Measurements from ENCODE around the gene DSC1. TPM values are rescaled to one million over a fixed set of nuclear protein-coding genes. Genes with fewer than 3 reads are reported as not detected.

The DSC1 gene
- total RNA-seq, 1 experiment from 2014 or later: not detected

DNA sequence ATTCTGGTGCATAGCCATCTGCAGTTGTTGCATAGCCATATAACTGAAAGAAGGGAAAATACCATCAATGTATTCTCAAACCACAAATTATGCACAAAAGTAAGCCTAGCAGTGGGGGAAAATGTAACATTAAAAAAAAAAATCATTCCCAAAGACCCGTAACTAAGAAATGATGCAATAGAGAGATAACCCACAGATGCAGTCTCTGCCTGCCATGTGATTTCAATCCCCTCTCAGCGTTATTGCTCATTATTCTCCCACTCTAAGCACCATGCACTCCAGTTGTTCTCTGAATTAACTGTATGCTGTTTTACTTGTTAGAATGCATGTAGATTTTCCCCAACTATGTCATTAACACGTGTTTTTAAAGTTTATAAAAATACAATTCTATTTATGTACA is 14.1 kb downstream of the DSC1 start (continued):
- TF ChIP-seq, protein P1, sequence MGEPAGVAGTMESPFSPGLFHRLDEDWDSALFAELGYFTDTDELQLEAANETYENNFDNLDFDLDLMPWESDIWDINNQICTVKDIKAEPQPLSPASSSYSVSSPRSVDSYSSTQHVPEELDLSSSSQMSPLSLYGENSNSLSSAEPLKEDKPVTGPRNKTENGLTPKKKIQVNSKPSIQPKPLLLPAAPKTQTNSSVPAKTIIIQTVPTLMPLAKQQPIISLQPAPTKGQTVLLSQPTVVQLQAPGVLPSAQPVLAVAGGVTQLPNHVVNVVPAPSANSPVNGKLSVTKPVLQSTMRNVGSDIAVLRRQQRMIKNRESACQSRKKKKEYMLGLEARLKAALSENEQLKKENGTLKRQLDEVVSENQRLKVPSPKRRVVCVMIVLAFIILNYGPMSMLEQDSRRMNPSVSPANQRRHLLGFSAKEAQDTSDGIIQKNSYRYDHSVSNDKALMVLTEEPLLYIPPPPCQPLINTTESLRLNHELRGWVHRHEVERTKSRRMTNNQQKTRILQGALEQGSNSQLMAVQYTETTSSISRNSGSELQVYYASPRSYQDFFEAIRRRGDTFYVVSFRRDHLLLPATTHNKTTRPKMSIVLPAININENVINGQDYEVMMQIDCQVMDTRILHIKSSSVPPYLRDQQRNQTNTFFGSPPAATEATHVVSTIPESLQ (CRISPR knock-in tag; IDR thresholded peaks at IDR 0.05): no peak
- TF ChIP-seq ZNF263 (CRISPR knock-in tag; IDR thresholded peaks at IDR 0.05; ENCODE audit: low read depth): no peak
- TF ChIP-seq, protein P2, sequence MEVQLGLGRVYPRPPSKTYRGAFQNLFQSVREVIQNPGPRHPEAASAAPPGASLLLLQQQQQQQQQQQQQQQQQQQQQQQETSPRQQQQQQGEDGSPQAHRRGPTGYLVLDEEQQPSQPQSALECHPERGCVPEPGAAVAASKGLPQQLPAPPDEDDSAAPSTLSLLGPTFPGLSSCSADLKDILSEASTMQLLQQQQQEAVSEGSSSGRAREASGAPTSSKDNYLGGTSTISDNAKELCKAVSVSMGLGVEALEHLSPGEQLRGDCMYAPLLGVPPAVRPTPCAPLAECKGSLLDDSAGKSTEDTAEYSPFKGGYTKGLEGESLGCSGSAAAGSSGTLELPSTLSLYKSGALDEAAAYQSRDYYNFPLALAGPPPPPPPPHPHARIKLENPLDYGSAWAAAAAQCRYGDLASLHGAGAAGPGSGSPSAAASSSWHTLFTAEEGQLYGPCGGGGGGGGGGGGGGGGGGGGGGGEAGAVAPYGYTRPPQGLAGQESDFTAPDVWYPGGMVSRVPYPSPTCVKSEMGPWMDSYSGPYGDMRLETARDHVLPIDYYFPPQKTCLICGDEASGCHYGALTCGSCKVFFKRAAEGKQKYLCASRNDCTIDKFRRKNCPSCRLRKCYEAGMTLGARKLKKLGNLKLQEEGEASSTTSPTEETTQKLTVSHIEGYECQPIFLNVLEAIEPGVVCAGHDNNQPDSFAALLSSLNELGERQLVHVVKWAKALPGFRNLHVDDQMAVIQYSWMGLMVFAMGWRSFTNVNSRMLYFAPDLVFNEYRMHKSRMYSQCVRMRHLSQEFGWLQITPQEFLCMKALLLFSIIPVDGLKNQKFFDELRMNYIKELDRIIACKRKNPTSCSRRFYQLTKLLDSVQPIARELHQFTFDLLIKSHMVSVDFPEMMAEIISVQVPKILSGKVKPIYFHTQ (CRISPR knock-in tag; IDR thresholded peaks at IDR 0.05): no peak

DNA sequence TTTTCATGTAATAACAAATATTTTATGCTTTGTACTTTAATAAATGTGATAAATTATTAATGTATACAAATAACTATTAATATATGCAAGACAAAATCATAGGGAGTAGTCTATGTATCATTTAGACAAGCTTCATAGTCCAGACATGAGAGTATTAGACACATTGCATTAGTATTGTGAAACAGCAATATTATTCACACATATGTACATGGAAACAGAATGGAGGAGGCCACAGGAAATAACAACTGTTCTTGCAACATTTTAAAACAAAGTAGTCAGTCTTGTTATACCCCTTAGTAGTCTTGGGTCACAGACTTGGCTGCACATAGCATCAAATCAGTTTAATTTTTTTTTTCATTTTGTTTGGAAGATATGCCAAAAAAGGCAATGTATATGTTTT is 15.8 kb downstream of the DSC1 start:
- no peaks in the 10 kb centered on the region for H3K27me3 Mint-ChIP-seq (ENCODE audit: low read depth)
- ATAC-seq: no peak
- CTCF ChIA-PET: no interaction called here

DNA sequence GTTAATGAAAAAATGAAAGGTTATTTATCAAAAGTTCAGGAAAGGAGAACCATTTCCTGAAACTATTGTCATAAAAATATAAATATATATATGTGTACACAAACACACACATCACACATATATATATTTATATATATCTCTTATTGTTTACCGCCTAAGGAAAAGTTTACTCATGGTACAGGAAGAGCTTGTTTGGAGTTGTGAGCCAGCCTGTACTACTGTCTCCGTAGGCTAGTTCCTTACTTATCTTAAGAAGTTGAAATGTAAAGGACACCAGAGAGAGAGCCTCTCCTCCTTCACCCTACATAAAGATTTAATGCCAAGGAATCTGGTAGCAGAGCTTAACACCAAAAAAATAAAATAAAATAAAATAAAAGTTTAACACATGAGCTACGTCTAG is 19.6 kb downstream of the DSC1 start:
- POLR2A ChIA-PET: no interaction called here
- no peak for DNase-seq (ENCODE audit: low spot score)
- TF ChIP-seq MXD4 (CRISPR knock-in tag; IDR thresholded peaks at IDR 0.05; ENCODE audit: borderline replicate concordance) (no peak), GRHL2 (CRISPR knock-in tag; IDR thresholded peaks at IDR 0.05; ENCODE audit: insufficient replicate concordance, severe bottlenecking) (no peak), ZNF396 (CRISPR knock-in tag; IDR thresholded peaks at IDR 0.05; ENCODE audit: borderline replicate concordance) (no peak), NFYB (CRISPR knock-in tag; conservative IDR thresholded peaks at IDR 0.05; ENCODE audit: low read depth) (no peak), ESRRA (CRISPR knock-in tag; IDR thresholded peaks at IDR 0.05; ENCODE audit: borderline replicate concordance) (no peak), ZNF423 (CRISPR knock-in tag; IDR thresholded peaks at IDR 0.05) (no peak)
- TF ChIP-seq, protein P3, sequence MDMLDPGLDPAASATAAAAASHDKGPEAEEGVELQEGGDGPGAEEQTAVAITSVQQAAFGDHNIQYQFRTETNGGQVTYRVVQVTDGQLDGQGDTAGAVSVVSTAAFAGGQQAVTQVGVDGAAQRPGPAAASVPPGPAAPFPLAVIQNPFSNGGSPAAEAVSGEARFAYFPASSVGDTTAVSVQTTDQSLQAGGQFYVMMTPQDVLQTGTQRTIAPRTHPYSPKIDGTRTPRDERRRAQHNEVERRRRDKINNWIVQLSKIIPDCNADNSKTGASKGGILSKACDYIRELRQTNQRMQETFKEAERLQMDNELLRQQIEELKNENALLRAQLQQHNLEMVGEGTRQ (CRISPR knock-in tag; IDR thresholded peaks at IDR 0.05): no peak
- TF ChIP-seq, protein P4, sequence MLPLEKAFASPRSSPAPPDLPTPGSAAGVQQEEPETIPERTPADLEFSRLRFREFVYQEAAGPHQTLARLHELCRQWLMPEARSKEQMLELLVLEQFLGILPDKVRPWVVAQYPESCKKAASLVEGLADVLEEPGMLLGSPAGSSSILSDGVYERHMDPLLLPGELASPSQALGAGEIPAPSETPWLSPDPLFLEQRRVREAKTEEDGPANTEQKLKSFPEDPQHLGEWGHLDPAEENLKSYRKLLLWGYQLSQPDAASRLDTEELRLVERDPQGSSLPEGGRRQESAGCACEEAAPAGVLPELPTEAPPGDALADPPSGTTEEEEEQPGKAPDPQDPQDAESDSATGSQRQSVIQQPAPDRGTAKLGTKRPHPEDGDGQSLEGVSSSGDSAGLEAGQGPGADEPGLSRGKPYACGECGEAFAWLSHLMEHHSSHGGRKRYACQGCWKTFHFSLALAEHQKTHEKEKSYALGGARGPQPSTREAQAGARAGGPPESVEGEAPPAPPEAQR (CRISPR knock-in tag; IDR thresholded peaks at IDR 0.05): no peak
- TF ChIP-seq, protein P5, sequence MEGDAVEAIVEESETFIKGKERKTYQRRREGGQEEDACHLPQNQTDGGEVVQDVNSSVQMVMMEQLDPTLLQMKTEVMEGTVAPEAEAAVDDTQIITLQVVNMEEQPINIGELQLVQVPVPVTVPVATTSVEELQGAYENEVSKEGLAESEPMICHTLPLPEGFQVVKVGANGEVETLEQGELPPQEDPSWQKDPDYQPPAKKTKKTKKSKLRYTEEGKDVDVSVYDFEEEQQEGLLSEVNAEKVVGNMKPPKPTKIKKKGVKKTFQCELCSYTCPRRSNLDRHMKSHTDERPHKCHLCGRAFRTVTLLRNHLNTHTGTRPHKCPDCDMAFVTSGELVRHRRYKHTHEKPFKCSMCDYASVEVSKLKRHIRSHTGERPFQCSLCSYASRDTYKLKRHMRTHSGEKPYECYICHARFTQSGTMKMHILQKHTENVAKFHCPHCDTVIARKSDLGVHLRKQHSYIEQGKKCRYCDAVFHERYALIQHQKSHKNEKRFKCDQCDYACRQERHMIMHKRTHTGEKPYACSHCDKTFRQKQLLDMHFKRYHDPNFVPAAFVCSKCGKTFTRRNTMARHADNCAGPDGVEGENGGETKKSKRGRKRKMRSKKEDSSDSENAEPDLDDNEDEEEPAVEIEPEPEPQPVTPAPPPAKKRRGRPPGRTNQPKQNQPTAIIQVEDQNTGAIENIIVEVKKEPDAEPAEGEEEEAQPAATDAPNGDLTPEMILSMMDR (IDR thresholded peaks at IDR 0.05): no peak

More for the DNA sequence above, 15.8 kb downstream of the DSC1 start:
- no peaks in the 10 kb centered on the region for H3K4me1 Mint-ChIP-seq
- POLR2A ChIA-PET: no interaction called here
- no peak for DNase-seq (ENCODE audit: low spot score)
- H3K4me3 Mint-ChIP-seq: no peak overlapping the region
- no peak for TF ChIP-seq ZBTB21 (CRISPR knock-in tag; IDR thresholded peaks at IDR 0.05; ENCODE audit: borderline replicate concordance)
- TF ChIP-seq, protein P6, sequence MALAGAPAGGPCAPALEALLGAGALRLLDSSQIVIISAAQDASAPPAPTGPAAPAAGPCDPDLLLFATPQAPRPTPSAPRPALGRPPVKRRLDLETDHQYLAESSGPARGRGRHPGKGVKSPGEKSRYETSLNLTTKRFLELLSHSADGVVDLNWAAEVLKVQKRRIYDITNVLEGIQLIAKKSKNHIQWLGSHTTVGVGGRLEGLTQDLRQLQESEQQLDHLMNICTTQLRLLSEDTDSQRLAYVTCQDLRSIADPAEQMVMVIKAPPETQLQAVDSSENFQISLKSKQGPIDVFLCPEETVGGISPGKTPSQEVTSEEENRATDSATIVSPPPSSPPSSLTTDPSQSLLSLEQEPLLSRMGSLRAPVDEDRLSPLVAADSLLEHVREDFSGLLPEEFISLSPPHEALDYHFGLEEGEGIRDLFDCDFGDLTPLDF (CRISPR knock-in tag; IDR thresholded peaks at IDR 0.05): no peak
- no peaks in the 10 kb centered on the region for H3K36me3 Mint-ChIP-seq
- no peak overlapping the region for H3K27ac Mint-ChIP-seq
- H3K9me3 Mint-ChIP-seq: peaks cover 7% of the 10 kb centered on the region

More for the DNA sequence above, 19.6 kb downstream of the DSC1 start:
- no peak overlapping the region for H3K4me3 Mint-ChIP-seq
- no peaks in the 10 kb centered on the region for H3K4me1 Mint-ChIP-seq
- no peaks in the 10 kb centered on the region for H3K27me3 Mint-ChIP-seq (ENCODE audit: low read depth)
- CTCF ChIA-PET: no interaction called here
- peaks cover 7% of the 10 kb centered on the region for H3K9me3 Mint-ChIP-seq
- no peak overlapping the region for H3K27ac Mint-ChIP-seq
- H3K36me3 Mint-ChIP-seq: no peaks in the 10 kb centered on the region
- no peak for ATAC-seq
